GM19351 (cell line): Measurements from ENCODE around the gene PKP1.

Experiments
- ATAC-seq: cut with Tn5 transposase; IDR thresholded peaks from one replicate; pipeline ENCODE4 v1.9.1; 2021; ENCODE audit warnings: mild to moderate bottlenecking, moderate library complexity; ENCODE audit not compliant: unreplicated experiment

The PKP1 gene

GRCh38 chr1:201260236-201260590 lies 23.1 kb upstream of the PKP1 start:
- no peak for ATAC-seq

DNA sequence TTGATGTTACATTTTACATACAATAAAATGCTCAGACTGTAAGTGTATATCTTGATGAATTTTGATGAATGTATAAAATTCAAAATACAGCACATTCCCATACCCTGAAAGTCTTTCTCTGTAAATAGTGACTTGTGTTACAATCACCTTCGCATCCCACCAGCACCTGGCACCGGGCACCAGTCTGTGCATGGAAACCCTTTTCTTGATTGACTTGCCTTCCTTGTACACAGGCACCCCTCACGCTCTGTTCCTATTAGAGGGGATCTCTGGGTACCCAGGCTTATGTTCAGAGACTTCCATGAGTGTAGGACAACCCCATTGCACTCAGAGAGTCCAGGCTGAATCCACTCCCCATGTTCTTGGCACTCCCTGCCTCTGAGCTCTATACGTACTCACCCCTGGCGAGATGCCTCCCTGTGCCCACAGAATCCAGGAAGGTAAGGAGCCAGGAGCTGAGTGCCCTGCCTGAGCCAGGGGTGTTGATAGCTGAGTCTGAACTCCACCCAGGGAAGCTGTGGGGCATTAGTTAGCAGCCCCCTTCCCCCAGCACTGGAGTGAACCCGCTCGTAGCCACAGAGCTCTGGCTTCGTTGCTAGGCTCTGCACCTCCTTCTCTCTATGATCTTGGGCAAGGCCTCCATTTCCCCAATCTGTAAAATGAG lies 22.5 kb upstream of the PKP1 start:
- ATAC-seq: no peak

DNA sequence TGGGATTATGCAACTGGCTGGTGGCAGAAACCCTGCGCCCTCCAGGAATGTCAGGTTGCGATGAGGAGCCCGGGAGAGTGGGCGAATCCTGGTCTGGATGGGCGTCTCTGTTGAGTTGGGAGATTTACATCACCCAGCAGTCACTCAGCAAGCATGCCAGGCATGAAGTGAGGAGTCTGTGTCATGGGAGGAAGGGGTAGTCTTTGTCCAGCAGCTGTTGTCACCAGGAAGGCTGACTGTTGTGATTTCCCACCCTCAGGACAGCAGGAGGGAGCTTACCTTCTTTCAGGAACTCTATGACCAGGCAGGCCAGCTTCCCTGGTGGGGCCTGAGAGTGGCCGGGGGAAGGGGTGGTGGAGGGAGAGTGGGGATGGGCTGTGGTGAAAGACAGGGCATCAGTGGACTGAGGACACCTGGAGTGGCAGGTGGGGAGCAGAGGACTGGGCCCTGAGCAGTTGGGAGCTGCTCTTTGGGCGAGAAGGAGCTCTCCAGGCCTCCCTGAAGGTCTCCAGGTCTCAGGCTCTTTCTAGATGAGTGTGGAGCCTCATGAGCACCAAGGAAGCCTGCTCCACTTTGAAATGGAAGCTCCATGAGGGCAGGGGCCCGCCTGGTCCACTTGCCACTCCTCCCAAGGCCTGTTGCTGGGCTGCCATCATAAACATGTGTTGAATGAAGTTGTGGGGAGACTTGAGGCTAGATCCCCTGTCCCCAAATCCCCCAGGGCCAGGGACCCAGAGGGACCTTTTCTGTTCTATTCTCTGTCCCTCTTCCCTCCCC lies 21.3 kb upstream of the PKP1 start:
- no peak for ATAC-seq

DNA sequence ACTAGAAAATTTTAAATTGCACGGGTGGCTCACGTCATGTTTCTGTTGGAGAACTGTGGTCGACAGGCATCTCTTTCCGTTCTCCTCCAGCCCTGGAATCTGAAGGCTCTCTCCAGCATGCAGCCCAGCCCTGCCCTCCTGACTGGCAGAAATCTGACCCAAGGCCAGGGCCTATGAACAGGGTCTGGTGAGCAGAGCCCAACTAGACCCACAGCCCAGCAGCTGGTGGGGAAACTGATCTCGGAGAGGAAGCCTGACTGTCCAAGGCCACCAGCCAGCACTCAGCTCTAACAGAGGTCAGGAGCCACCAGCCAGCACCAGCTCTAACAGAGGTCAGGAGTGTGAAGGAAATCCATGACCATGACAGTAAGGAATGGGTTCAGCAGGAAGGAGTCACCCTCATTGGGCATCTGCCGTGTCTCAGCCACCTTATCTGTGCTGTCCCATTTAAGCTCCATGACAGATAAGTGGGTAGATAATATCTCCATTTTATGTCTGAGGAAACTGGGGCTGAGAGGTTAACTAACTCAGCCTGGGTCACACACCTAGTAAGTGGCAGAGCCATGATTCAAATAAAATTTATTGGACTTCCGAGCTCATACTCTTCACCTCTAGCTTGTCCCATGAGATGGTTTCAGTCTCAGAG lies 20.2 kb upstream of the PKP1 start:
- no peak for ATAC-seq

- no peak for ATAC-seq
Measured at GRCh38 chr1:201264072-201264471, 19.2 kb upstream of the PKP1 start.

- ATAC-seq: no peak
Measured at GRCh38 chr1:201264554-201264953, 18.8 kb upstream of the PKP1 start.

GRCh38 chr1:201265756-201266155 lies 17.6 kb upstream of the PKP1 start:
- ATAC-seq: no peak

GRCh38 chr1:201266276-201266675 lies 17.0 kb upstream of the PKP1 start:
- no peak for ATAC-seq

DNA sequence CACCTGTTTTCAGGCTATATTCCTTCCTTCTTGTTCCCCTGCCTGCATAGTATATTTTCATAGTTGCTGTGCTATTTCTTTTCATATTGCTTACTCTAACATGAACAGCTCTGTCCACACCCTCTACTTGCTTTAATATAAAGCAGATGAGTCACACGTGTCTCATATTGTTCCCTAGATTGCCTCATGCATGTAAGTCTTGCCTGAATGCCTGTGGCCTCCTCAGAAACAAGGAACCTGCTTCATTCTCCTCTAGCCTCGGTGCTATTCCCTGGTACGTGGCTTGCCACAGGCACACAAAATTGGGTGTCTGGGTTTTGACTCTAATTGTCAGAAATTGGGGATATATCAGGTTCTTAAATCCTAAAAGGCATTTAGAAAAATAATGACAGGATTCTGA lies 16.5 kb upstream of the PKP1 start:
- ATAC-seq: no peak

DNA sequence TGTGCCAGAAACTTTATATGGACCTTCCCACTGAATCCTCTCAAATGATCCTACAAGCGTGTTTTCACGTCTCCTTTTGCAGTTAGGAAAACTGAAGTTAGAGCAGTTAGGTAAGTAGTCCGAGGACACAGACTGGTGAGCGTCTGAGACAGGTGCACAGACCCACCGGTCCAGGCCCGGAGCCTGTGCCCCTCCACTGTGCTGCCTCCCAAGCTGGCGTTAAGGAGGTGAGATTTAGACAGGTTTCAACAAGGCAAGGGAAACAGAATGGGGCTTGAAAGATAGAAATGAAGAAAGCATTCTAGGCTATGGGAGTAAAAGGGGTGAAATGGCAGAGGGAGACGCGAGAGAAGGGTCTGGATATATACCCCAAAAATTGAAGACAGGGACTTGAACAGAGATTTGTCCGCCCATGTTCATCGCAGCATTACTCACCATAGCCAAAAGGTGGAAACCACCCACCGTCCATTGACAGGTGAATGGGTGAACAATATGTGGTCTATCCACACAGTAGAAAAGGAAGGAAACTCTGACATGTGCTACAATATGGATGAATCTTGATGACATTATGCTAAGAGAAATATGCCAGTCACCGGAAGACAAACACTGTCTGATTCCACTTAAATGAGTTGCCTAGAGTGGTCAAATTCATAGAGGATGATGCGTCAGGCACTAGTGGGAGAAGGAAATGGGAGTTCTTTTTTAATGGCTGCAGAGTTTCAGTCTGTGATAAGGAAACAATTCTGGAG lies 15.7 kb upstream of the PKP1 start:
- no peak for ATAC-seq

DNA sequence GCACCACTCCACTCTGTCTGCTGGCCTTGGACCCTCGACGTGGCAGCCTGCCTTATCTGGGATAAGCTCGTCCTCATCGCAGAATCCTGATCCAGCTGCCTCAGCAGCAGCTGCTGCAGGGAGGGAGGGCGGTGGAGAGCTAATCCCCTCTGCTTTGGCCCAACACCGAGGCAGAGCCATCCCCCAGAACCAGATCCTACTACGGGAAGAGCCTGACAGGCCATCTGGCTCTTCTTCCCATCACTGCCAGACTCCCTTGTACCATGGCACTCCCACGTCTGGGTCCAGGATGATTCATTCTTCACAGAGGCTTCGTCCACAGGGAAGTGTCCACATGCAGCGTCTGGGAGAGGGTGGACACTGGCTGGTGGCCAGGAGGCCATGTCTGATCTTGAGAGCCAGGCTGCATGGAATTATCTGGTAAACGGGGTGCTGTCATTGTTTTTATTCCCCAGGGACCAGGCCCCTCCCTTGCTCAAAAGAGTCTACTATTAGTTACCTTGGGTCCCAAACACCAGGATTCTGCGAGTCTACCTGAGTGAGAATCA lies 14.6 kb upstream of the PKP1 start:
- no peak for ATAC-seq

DNA sequence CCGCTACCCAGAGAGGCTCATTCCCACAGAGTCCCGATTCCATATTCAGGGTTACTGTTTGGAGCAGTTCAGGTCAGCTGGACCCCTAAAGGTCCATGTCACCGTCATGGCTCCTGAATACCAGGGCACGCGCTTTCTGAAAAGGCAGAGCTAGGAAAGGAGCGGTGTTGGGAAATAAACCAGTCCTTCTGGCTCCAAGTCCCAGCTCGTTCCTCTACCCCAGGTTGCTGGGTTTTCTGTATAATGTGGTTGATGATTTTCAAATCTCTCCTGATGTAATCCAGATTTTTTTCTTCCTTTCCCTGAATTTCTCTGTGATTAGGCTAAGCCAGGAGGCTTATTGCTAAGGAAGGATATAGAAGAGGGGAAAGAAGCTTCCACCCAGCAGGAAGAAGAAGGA lies 14.0 kb upstream of the PKP1 start:
- ATAC-seq: no peak

- ATAC-seq: no peak
Measured at GRCh38 chr1:201269900-201270410, 13.4 kb upstream of the PKP1 start.

- no peak for ATAC-seq
Measured at GRCh38 chr1:201270616-201271390, 12.5 kb upstream of the PKP1 start.

GRCh38 chr1:201272799-201273198 lies 10.5 kb upstream of the PKP1 start:
- ATAC-seq: no peak

DNA sequence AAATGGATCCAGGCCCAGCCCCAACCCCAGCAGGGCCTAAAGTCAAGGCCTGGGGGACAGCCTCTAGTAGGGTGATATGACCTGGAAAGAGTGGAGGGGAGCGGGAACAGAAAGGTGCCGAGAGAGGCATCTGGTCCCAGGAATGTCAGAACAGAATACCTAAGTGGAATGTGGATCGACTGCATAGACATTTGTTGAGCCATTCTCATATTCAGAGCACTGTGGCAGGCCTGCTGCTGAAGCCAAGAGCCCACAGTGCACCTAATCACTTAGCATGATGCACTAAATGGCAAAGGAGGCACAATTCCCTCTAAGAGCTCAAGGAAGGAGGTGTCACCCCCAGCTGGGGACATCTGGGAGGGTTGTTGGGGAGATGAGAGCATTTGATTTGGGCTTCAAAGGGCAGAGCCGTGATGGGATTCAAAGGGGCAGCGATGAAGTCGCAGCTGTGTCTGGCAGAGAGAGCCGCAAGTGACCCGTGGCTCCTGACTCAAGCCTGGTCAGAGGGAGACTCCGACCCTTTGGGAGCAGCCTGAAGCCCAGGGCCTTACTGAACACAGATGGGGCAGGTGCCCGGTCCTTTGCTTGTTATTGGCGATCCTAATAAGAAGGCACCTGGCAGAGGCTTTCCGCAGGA lies 8.6 kb upstream of the PKP1 start:
- ATAC-seq: no peak

- no peak for ATAC-seq
Measured at GRCh38 chr1:201275253-201275666, 8.0 kb upstream of the PKP1 start.

DNA sequence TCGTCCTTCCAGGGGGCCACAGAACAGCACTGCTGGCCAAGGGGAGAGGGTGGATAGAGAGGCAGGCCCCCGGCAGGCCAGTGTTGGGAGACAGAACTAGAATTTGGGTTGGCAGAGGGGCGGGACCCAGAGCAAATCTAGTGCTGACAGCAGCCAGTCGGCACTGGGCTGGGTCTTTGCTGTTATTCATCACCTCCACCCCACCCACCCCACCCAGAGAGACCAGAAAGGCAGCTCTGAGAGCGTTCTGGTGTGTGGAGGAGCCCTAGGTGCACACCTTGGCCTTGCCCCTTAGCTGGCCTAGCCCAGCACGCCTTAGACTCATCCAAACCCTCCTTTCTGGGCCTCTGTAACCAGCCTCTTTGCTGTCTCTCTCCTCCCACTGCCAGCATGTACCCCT lies 6.4 kb upstream of the PKP1 start:
- no peak for ATAC-seq

DNA sequence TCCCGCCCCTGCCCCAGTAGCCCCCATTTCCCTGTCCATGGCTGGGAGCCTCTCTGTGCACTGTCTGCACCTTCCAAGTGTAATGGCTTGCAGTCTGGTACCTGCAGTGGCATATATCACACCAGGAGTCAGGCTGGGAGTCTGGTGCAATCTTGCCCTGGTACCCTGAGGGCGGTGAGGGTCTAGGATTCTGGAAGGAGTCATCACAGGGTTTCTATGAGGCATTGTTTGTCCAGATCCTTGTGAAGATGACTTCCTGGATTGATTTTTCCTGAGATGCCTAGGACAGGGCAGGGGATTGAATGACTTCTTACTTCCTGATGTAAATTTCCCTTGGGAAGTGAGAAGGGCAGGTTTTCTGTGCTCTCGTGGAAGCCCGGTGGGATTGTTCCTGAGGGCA lies 5.9 kb upstream of the PKP1 start:
- ATAC-seq: no peak

DNA sequence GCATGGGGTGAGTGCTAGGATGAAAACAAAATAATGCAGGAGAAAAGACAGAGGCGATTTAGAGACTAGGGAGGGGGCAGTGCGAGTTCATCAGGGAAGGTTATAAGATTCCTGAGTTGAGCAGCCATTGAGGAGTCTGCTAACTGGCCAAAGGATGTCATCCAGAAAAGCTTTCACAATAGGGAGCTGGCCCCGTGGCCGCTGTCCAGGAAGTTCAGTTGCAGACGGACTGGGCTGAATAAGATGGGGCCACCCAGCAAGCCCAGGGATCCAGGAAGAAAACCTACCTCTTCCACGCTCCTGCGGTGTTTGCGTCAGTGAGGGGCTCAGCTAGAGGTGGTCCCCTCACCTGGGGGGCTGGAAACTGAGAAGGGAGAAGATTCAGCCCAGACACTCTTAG lies 4.0 kb upstream of the PKP1 start:
- no peak for ATAC-seq
